DMS53 treated with DMSO at 0.1 percent for 48 hours (cell line): Measurements from ENCODE around the gene OLA1.
"Not testable (repeated sequence)": the region's sequence is repeated elsewhere in the genome, so short reads cannot be mapped to it uniquely, and the experiment has no call there.

Experiments used
- DNase-seq: peaks from one replicate; lab custom pipeline; 2025; ENCODE audit not compliant: unreplicated experiment; lab: John Stamatoyannopoulos, UW

Gene OLA1

GRCh38 chr2:174248187-174248997 lies at the start of gene OLA1:
Gene OLA1 (minus strand): TSS chr2:174248532. CDS start chr2:174246815, 1,717 bp downstream.
- DNase-seq: peak; percentile 97

- DNase-seq: no peak
Measured at GRCh38 chr2:174292908-174293307, 44.6 kb upstream of the OLA1 start.

GRCh38 chr2:174286172-174286571 lies 37.8 kb upstream of the OLA1 start:
- no peak for DNase-seq

- DNase-seq: no peak
Measured at GRCh38 chr2:174282441-174282840, 34.1 kb upstream of the OLA1 start.

- DNase-seq: no peak
Measured at GRCh38 chr2:174281736-174282135, 33.4 kb upstream of the OLA1 start.

- DNase-seq: no peak
Measured at GRCh38 chr2:174280596-174280995, 32.3 kb upstream of the OLA1 start.

- not testable (repeated sequence) for DNase-seq
Measured at GRCh38 chr2:174270263-174270662, 21.9 kb upstream of the OLA1 start.

- no peak for DNase-seq
Measured at GRCh38 chr2:174266288-174266687, 18.0 kb upstream of the OLA1 start.

GRCh38 chr2:174263997-174264396 lies 15.7 kb upstream of the OLA1 start:
- DNase-seq: peak; percentile 71

- DNase-seq: no peak
Measured at GRCh38 chr2:174259981-174260380, 11.6 kb upstream of the OLA1 start.

GRCh38 chr2:174254267-174254666 lies 5.9 kb upstream of the OLA1 start:
- DNase-seq: no peak

- DNase-seq: no peak
Measured at GRCh38 chr2:174248998-174249592, 763 bp upstream of the OLA1 start.

- DNase-seq: peak; percentile 52
Measured at GRCh38 chr2:174247474-174248186, 702 bp downstream of the OLA1 start.

GRCh38 chr2:174246944-174247381 lies 1.4 kb downstream of the OLA1 start:
- no peak for DNase-seq

GRCh38 chr2:174245628-174246027 lies 2.7 kb downstream of the OLA1 start:
- not testable (repeated sequence) for DNase-seq

GRCh38 chr2:174245065-174245464 lies 3.3 kb downstream of the OLA1 start:
- DNase-seq: no peak

GRCh38 chr2:174243812-174244211 lies 4.5 kb downstream of the OLA1 start:
- DNase-seq: no peak

GRCh38 chr2:174240097-174240496 lies 8.2 kb downstream of the OLA1 start:
- no peak for DNase-seq

- no peak for DNase-seq
Measured at GRCh38 chr2:174236429-174236828, 11.9 kb downstream of the OLA1 start.

- no peak for DNase-seq
Measured at GRCh38 chr2:174235680-174236079, 12.7 kb downstream of the OLA1 start.

- no peak for DNase-seq
Measured at GRCh38 chr2:174233771-174234275, 14.5 kb downstream of the OLA1 start.

- no peak for DNase-seq
Measured at GRCh38 chr2:174227748-174228147, 20.6 kb downstream of the OLA1 start.
